Ovary (tissue), 3 donors: Measurements from ENCODE around the gene DLK1.

Experiments
- EP300 ChIP-seq: sonication (generic); formaldehyde crosslinking; IDR thresholded peaks from one replicate; pipeline ENCODE4 v1.6.1; 2017; ENCODE audit warnings: antibody characterized with exemption
- POLR2A ChIP-seq: fragments of 450-650 bp; IDR thresholded peaks from one replicate; pipeline ENCODE4 v1.6.1; 2017; ENCODE audit warnings: antibody characterized with exemption, mild to moderate bottlenecking, moderate library complexity
- TF ChIP-seq, protein P1 (sequence below), 3 donors: fragments of 450-650 bp in 2 of 3; fragments of 200-600 bp in 1 of 3; IDR thresholded peaks; one replicate each; pipeline versions ENCODE4 v1.5.1 to v1.8.0; 2016 to 2022; ENCODE audit warnings: antibody characterized with exemption in 3 of 3, mild to moderate bottlenecking in 1 of 3
- donor health status: DM: no; HTN: no; CAD: no.

DNA sequence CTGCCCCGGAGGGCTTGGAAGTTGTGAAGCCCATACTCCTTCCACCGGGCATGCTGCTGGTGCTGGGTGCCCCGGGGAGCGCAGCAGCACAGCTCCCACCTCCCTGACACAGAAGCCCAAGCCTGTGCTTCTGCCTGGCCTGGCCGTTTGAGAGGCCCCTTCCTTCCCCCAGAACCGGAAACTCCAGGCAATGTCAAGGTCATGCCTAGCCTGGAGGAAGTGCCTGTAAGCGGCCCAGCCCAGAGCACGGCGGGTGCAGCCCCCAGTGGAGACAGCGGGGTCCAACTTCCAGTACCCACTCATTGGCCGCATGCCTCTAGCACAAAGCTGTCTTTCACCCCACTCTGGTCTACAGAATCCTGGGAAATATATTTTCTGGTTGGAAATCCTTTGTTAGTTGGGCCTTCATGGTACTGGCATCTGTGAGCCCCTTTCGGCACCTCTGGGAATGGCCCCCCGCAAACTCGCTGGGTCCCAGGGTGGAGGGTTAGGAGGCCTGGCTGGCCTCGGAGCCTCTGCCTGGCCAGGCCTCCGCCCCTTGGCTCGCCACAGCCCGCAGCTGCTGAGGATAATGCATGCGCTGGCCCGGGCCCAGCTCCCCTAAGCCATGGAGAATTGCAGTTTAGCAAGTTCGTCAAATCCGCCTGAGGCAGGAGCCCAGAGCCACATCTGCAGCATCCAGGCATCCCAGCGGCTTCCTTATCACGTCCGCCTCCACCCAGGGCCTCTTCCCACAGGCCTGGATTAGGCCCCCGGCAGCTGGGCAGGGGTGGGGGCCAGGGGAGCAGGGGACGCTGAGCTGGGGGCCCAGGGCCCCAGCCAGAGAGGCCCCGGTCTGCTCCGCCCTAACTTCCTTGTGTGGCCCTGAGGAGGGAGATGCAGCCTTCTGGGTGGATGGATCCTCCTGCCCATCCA lies 48.9 kb upstream of the DLK1 start:
- TF ChIP-seq POLR2A (peak; percentile 23), EP300 (no peak)
- TF ChIP-seq, protein P1, sequence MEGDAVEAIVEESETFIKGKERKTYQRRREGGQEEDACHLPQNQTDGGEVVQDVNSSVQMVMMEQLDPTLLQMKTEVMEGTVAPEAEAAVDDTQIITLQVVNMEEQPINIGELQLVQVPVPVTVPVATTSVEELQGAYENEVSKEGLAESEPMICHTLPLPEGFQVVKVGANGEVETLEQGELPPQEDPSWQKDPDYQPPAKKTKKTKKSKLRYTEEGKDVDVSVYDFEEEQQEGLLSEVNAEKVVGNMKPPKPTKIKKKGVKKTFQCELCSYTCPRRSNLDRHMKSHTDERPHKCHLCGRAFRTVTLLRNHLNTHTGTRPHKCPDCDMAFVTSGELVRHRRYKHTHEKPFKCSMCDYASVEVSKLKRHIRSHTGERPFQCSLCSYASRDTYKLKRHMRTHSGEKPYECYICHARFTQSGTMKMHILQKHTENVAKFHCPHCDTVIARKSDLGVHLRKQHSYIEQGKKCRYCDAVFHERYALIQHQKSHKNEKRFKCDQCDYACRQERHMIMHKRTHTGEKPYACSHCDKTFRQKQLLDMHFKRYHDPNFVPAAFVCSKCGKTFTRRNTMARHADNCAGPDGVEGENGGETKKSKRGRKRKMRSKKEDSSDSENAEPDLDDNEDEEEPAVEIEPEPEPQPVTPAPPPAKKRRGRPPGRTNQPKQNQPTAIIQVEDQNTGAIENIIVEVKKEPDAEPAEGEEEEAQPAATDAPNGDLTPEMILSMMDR (IDR thresholded peaks at IDR 0.05), result no peak
